ENCODE measurements around the gene TMPRSS9.

- TF ChIP-seq CTCF (IDR thresholded peaks at IDR 0.05) (no peak), POLR2A (IDR thresholded peaks at IDR 0.05) (no peak)
Observed at GRCh38 chr19:2341244-2341751, 18.8 kb upstream of the TMPRSS9 start.

Measured in adrenal gland (tissue), 5 donors.